Hepatocyte (in vitro differentiated cells): ENCODE data around the gene SNRPB2. TPM values are rescaled to one million over a fixed set of nuclear protein-coding genes. Genes with fewer than 3 reads are reported as not detected.

ENCODE experiments used
- DNase-seq: peaks from one replicate; pipeline ENCODE4 v3.0.0-alpha.2; 2016; ENCODE audit warnings: low spot score
- H2AFZ ChIP-seq: fragments of 200-600 bp; sonication (generic); 2 replicates; pipeline ENCODE4 v1.6.0; 2016; ENCODE audit warnings: antibody characterized with exemption, mild to moderate bottlenecking
- H3K27ac ChIP-seq: fragments of 200-600 bp; sonication (generic); 2 replicates; pipeline ENCODE4 v1.5.1; 2016; ENCODE audit warnings: mild to moderate bottlenecking
- H3K27me3 ChIP-seq: fragments of 200-600 bp; sonication (generic); 2 replicates; pipeline ENCODE4 v1.6.1; 2016
- H3K36me3 ChIP-seq: fragments of 200-600 bp; sonication (generic); replicated peaks from 2 replicates; pipeline ENCODE4 v1.5.1; 2016; ENCODE audit warnings: low read depth; ENCODE audit not compliant: insufficient read depth
- H3K4me1 ChIP-seq: fragments of 200-600 bp; sonication (generic); 2 replicates; pipeline ENCODE4 v1.5.1; 2016; ENCODE audit warnings: mild to moderate bottlenecking, moderate library complexity; ENCODE audit not compliant: insufficient read depth
- H3K4me2 ChIP-seq: fragments of 200-600 bp; sonication (generic); 2 replicates; pipeline ENCODE4 v1.6.0; 2016
- H3K4me3 ChIP-seq: fragments of 200-600 bp; sonication (generic); 2 replicates; pipeline ENCODE4 v1.5.1; 2016; ENCODE audit warnings: mild to moderate bottlenecking
- H3K79me2 ChIP-seq: fragments of 200-600 bp; sonication (generic); 2 replicates; pipeline ENCODE4 v1.6.0; 2017; ENCODE audit warnings: mild to moderate bottlenecking
- H3K9me2 ChIP-seq: fragments of 200-600 bp; sonication (generic); replicated peaks from 2 replicates; pipeline ENCODE4 v1.6.0; 2017; ENCODE audit warnings: mild to moderate bottlenecking; ENCODE audit not compliant: insufficient read depth
- H3K9me3 ChIP-seq: fragments of 200-600 bp; sonication (generic); 2 replicates; pipeline ENCODE4 v1.5.1; 2016; ENCODE audit warnings: low read depth, mild to moderate bottlenecking
- H4K20me1 ChIP-seq: fragments of 200-600 bp; sonication (generic); 2 replicates; pipeline ENCODE4 v1.6.0; 2016; ENCODE audit warnings: mild to moderate bottlenecking; ENCODE audit not compliant: insufficient read depth, poor library complexity, severe bottlenecking
- EZH2 ChIP-seq: fragments of 200-600 bp; sonication (generic); IDR thresholded peaks from 2 replicates; pipeline ENCODE4 v1.6.1; 2016; ENCODE audit warnings: antibody characterized with exemption, mild to moderate bottlenecking, borderline replicate concordance
- EZH2phosphoT487 ChIP-seq: fragments of 200-600 bp; sonication (generic); IDR thresholded peaks from one replicate; pipeline ENCODE4 v1.6.1; 2018; ENCODE audit warnings: antibody characterized with exemption, mild to moderate bottlenecking, low read depth, moderate library complexity; ENCODE audit not compliant: unreplicated experiment, severe bottlenecking
- WGBS: methylation state at CpG from one replicate; pipeline ENCODE4 v1.1.6; 2016; ENCODE audit warnings: low lambda C conversion rate; ENCODE audit errors: missing lambda C conversion rate; 5-methylcytosine and 5-hydroxymethylcytosine counted together
- polyA plus RNA-seq: library from polyadenylated mRNA; unstranded; fragments of >200 nt; fragmentation: Nextera tagmentation; extraction: Ambion mirVana; gene quantifications from 2 replicates; pipeline ENCODE4 v1.2.1, GENCODE V29; 2016
- total RNA-seq: library from RNA; depleted of rRNA; stranded (reverse); fragments of >200 nt; gene quantifications from 2 replicates; pipeline ENCODE4 v1.2.3, GENCODE V29; 2014
- TF ChIP-seq, protein P1 (sequence below): fragments of 200-600 bp; sonication (generic); IDR thresholded peaks from 2 replicates; pipeline ENCODE4 v1.5.1; 2016; ENCODE audit warnings: antibody characterized with exemption, mild to moderate bottlenecking; ENCODE audit not compliant: poor library complexity

The SNRPB2 gene
- total and polyA plus RNA-seq, 2 experiments from 2014 or later = 64.3 to 95.0 TPM

DNA sequence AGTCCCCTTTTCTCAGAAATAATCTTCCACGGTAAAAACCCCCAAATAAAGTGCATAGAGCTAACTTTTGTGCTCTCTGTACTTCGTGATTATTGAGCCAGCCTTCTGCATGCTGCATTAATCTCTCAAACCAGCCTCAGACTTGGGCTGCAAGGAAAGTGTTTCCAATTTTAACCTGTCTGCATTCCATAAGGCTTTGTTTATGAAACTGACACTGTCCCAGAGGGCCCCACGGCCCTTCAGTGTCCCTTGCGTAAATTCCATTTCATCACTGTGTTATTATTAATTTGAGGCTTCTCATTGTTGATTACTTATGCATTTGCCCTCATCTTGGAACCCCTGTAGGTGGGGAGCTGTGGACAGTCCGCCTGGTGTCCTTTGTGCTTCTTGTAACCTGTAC, 15.6 kb upstream of the SNRPB2 start:
- no peaks in the 10 kb centered on the region for H3K9me3 ChIP-seq
- no peak for DNase-seq
- no peaks in the 10 kb centered on the region for H4K20me1 ChIP-seq
- no peak overlapping the region for H3K27ac ChIP-seq
- TF ChIP-seq EZH2phosphoT487 (no peak), EZH2 (no peak)
- TF ChIP-seq, protein P1, sequence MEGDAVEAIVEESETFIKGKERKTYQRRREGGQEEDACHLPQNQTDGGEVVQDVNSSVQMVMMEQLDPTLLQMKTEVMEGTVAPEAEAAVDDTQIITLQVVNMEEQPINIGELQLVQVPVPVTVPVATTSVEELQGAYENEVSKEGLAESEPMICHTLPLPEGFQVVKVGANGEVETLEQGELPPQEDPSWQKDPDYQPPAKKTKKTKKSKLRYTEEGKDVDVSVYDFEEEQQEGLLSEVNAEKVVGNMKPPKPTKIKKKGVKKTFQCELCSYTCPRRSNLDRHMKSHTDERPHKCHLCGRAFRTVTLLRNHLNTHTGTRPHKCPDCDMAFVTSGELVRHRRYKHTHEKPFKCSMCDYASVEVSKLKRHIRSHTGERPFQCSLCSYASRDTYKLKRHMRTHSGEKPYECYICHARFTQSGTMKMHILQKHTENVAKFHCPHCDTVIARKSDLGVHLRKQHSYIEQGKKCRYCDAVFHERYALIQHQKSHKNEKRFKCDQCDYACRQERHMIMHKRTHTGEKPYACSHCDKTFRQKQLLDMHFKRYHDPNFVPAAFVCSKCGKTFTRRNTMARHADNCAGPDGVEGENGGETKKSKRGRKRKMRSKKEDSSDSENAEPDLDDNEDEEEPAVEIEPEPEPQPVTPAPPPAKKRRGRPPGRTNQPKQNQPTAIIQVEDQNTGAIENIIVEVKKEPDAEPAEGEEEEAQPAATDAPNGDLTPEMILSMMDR = no peak
- H3K4me3 ChIP-seq = no peak overlapping the region
- no peak overlapping the region for H3K4me2 ChIP-seq
- H3K79me2 ChIP-seq = no peaks in the 10 kb centered on the region
- no peaks in the 10 kb centered on the region for H3K36me3 ChIP-seq
- H3K9me2 ChIP-seq = no peaks in the 10 kb centered on the region
- H3K27me3 ChIP-seq = no peaks in the 10 kb centered on the region
- 72% methylated on average over 5 of the region's 5 CpGs for WGBS
- no peaks in the 10 kb centered on the region for H3K4me1 ChIP-seq
- no peak overlapping the region for H2AFZ ChIP-seq

DNA sequence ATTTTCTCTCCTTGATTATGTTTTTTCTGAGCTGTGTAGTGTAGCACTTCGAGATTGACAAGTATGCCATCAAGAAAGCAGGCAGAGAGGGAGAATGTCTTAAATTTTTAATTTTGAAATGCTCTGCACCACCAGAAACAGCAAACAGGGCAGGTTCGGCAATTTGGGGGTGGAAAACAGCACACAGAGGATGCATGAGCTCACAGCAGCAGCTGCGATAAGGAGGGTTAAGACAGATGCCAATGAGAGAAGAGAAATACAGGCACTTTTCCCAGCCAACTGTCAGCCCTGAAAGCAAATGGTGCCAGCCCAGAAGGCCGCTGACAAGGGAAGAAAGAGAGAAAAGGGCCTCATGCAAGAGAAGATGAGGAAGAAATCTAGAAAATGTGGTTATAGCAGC, 15.1 kb upstream of the SNRPB2 start:
- Histone ChIP-seq H3K36me3 (no peaks in the 10 kb centered on the region), H2AFZ (no peak overlapping the region), H3K27ac (no peak overlapping the region), H3K9me2 (no peaks in the 10 kb centered on the region), H3K9me3 (no peaks in the 10 kb centered on the region), H4K20me1 (no peaks in the 10 kb centered on the region), H3K4me3 (no peak overlapping the region), H3K27me3 (no peaks in the 10 kb centered on the region), H3K4me1 (no peaks in the 10 kb centered on the region), H3K79me2 (no peaks in the 10 kb centered on the region), H3K4me2 (no peak overlapping the region)
- 93% methylated on average over 4 of the region's 4 CpGs for WGBS
- no peak for TF ChIP-seq EZH2phosphoT487
- TF ChIP-seq EZH2 = no peak
- TF ChIP-seq, protein P1 = no peak
- no peak for DNase-seq

DNA sequence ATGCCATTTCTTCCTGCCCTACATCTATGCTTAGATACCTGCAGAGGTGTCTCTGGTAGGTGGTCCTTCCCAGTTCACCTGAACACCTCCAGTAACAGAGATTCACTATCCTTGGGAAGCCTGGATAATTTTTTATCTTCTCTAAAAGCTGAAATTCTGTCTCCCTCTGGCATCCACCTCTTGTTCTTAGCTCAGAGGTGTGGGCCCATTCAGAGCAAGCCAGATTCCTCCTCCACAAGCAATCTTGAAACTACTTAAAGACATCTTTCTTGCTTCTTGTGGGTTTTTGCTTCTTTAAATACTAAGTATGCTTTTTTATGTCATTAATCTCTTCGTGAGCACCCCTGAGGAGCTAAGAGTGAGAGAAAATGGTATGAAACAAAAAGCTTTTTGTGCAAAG, 10.4 kb upstream of the SNRPB2 start:
- WGBS = 86% methylated on average over 1 of the region's 1 CpG
- H2AFZ ChIP-seq = no peak overlapping the region
- no peaks in the 10 kb centered on the region for H3K4me1 ChIP-seq
- H3K9me2 ChIP-seq = no peaks in the 10 kb centered on the region
- no peak overlapping the region for H3K27ac ChIP-seq
- H3K79me2 ChIP-seq = no peaks in the 10 kb centered on the region
- no peaks in the 10 kb centered on the region for H3K36me3 ChIP-seq
- H3K9me3 ChIP-seq = no peaks in the 10 kb centered on the region
- peaks cover 10% of the 10 kb centered on the region for H3K27me3 ChIP-seq
- DNase-seq = no peak
- TF ChIP-seq, protein P1 = no peak
- no peak for TF ChIP-seq EZH2phosphoT487
- TF ChIP-seq EZH2 = no peak
- no peak overlapping the region for H3K4me3 ChIP-seq
- no peaks in the 10 kb centered on the region for H4K20me1 ChIP-seq
- no peak overlapping the region for H3K4me2 ChIP-seq

DNA sequence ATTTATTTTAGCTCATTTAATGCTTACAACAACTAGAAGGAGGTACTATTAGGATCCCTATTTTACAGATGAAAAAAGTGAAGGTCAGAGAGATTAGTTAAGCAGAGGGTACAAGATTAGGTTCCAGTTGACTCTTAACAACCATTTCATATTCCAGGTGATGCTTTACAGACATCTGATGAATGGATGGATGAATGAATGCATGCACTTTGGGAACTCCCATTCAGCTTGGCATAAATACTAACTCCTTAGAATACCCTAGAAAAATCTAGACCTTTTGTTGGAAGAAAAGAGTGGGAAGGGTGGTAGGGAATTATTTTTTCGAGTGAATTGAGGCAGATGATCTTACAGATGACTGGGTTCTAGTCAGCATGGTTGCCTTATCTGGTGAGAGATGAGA, 746 bp upstream of the SNRPB2 start:
- peak overlapping the region; percentile 51 for H3K4me3 ChIP-seq
- H3K9me3 ChIP-seq = no peaks in the 10 kb centered on the region
- H3K27me3 ChIP-seq = peaks cover 22% of the 10 kb centered on the region
- no peak for DNase-seq
- peak overlapping the region; percentile 73 for H3K27ac ChIP-seq
- H3K36me3 ChIP-seq = no peaks in the 10 kb centered on the region
- no peak for TF ChIP-seq EZH2phosphoT487
- TF ChIP-seq, protein P1 = no peak
- TF ChIP-seq EZH2 = no peak
- peak overlapping the region; percentile 99 for H2AFZ ChIP-seq
- peak overlapping the region; percentile 76 for H3K4me2 ChIP-seq
- H3K9me2 ChIP-seq = no peaks in the 10 kb centered on the region
- H3K79me2 ChIP-seq = peaks cover 39% of the 10 kb centered on the region
- peaks cover 7% of the 10 kb centered on the region for H4K20me1 ChIP-seq
- WGBS = 95% methylated on average over 1 of the region's 1 CpG
- H3K4me1 ChIP-seq = peaks cover 15% of the 10 kb centered on the region
